MM.1S (cell line): ENCODE results near the gene TRIM7.
"Not testable (repeated sequence)": the region's sequence is repeated elsewhere in the genome, so short reads cannot be mapped to it uniquely, and the experiment has no call there.

Experiments
- DNase-seq: peaks from one replicate; pipeline ENCODE4 v3.0.0-alpha.2; 2015
- H2AFZ ChIP-seq: fragments of 300-600 bp; sonication (generic); 2 replicates; pipeline ENCODE4 v1.6.0; 2016; ENCODE audit warnings: antibody characterized with exemption, low read length
- H3F3A ChIP-seq: fragments of 300-600 bp; sonication (generic); 2 replicates; pipeline ENCODE4 v1.6.1; 2016; ENCODE audit warnings: mild to moderate bottlenecking, antibody characterized with exemption, low read length, moderate library complexity, mixed read lengths; ENCODE audit not compliant: insufficient read depth
- H3K27ac ChIP-seq: fragments of 300-600 bp; sonication (generic); 2 replicates; pipeline ENCODE4 v1.5.1; 2016; ENCODE audit warnings: mild to moderate bottlenecking, low read length
- H3K27me3 ChIP-seq: fragments of 300-600 bp; sonication (generic); replicated peaks from 2 replicates; pipeline ENCODE4 v1.6.0; 2016; ENCODE audit warnings: low read length; ENCODE audit not compliant: insufficient read depth
- H3K36me3 ChIP-seq: fragments of 300-600 bp; sonication (generic); replicated peaks from 2 replicates; pipeline ENCODE4 v1.6.1; 2016; ENCODE audit warnings: mild to moderate bottlenecking, low read length, mixed read lengths; ENCODE audit not compliant: insufficient read depth
- H3K4me1 ChIP-seq: fragments of 300-600 bp; sonication (generic); 2 replicates; pipeline ENCODE4 v1.6.1; 2016; ENCODE audit warnings: low read length, mixed read lengths
- H3K4me2 ChIP-seq: fragments of 300-600 bp; sonication (generic); 2 replicates; pipeline ENCODE4 v1.6.0; 2016; ENCODE audit warnings: low read depth, low read length
- H3K4me3 ChIP-seq: fragments of 300-600 bp; sonication (generic); 2 replicates; pipeline ENCODE4 v1.5.1; 2016; ENCODE audit warnings: low read length, mixed read lengths
- H3K79me2 ChIP-seq: fragments of 300-600 bp; sonication (generic); 2 replicates; pipeline ENCODE4 v1.6.1; 2016; ENCODE audit warnings: mixed run types, low read length, mixed read lengths
- H3K9ac ChIP-seq: fragments of 300-600 bp; sonication (generic); 2 replicates; pipeline ENCODE4 v1.6.1; 2016; ENCODE audit warnings: low read length, mixed read lengths
- H3K9me2 ChIP-seq: fragments of 300-600 bp; sonication (generic); replicated peaks from 2 replicates; pipeline ENCODE4 v1.6.1; 2016; ENCODE audit warnings: mild to moderate bottlenecking, low read length, mixed read lengths; ENCODE audit not compliant: insufficient read depth
- H3K9me3 ChIP-seq: fragments of 300-600 bp; sonication (generic); replicated peaks from 2 replicates; pipeline ENCODE4 v1.6.1; 2016; ENCODE audit warnings: mild to moderate bottlenecking, low read length, mixed read lengths; ENCODE audit not compliant: insufficient read depth
- H4K20me1 ChIP-seq: fragments of 300-600 bp; sonication (generic); 2 replicates; pipeline ENCODE4 v1.6.1; 2016; ENCODE audit warnings: mild to moderate bottlenecking, low read length, moderate library complexity, mixed read lengths; ENCODE audit not compliant: insufficient read depth
- CTCF ChIP-seq: fragments of 300-600 bp; sonication (generic); IDR thresholded peaks from 2 replicates; pipeline ENCODE4 v1.5.1; 2016; ENCODE audit warnings: antibody characterized with exemption, low read length, mixed read lengths
- EZH2 ChIP-seq: fragments of 300-600 bp; sonication (generic); optimal IDR thresholded peaks from 2 replicates; pipeline ENCODE3; 2017; ENCODE audit warnings: low read depth, mild to moderate bottlenecking, antibody characterized with exemption, low read length, mixed read lengths
- EZH2phosphoT487 ChIP-seq: fragments of 300-600 bp; sonication (generic); IDR thresholded peaks from 2 replicates; pipeline ENCODE4 v1.6.1; 2018; ENCODE audit warnings: antibody characterized with exemption, low read length

The TRIM7 gene

DNA sequence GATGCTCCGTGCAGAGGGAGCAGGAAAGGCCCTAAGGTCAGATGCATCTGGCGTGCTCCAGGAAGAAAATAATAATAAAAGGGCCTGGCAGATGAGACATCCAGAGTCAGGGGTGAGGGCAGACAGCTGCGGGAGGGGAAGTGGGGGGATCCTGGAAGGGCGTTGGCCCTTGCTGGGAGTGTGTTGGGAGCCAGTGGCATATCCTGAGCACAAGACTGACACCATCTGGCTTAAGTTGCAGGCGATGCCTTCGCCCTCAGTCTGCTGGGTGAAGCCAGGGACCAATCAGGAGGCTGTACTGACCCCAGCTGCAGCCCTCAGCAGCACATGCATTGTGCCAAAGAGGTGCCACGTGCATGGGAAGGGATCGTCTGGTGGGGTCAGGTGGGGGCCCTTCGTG lies 53.9 kb downstream of the TRIM7 start:
- Histone ChIP-seq H3K9ac (no peak overlapping the region), H3K9me2 (no peaks in the 10 kb centered on the region), H3K79me2 (no peaks in the 10 kb centered on the region), H4K20me1 (no peaks in the 10 kb centered on the region), H3K4me2 (no peak overlapping the region), H3K27me3 (peaks cover 17% of the 10 kb centered on the region; the same call in 1 of the 2 replicates), H2AFZ (no peak overlapping the region), H3K4me3 (no peak overlapping the region), H3K9me3 (no peaks in the 10 kb centered on the region), H3F3A (no peaks in the 10 kb centered on the region), H3K4me1 (no peaks in the 10 kb centered on the region), H3K36me3 (no peaks in the 10 kb centered on the region), H3K27ac (no peak overlapping the region)
- DNase-seq = no peak
- TF ChIP-seq CTCF = no peak

- Histone ChIP-seq H4K20me1 (no peaks in the 10 kb centered on the region), H3K9me2 (no peaks in the 10 kb centered on the region), H3K36me3 (no peaks in the 10 kb centered on the region), H2AFZ (no peak overlapping the region), H3K9ac (no peak overlapping the region), H3K27me3 (peaks cover 17% of the 10 kb centered on the region; the same call in 1 of the 2 replicates), H3K4me2 (no peak overlapping the region), H3K9me3 (no peaks in the 10 kb centered on the region), H3F3A (no peaks in the 10 kb centered on the region), H3K79me2 (no peaks in the 10 kb centered on the region), H3K27ac (no peak overlapping the region), H3K4me3 (no peak overlapping the region), H3K4me1 (no peaks in the 10 kb centered on the region)
- peak; percentile 36 for DNase-seq
- TF ChIP-seq EZH2 (no peak), CTCF (no peak), EZH2phosphoT487 (no peak)
Observed at GRCh38 chr5:181149806-181150733, 54.9 kb downstream of the TRIM7 start.

DNA sequence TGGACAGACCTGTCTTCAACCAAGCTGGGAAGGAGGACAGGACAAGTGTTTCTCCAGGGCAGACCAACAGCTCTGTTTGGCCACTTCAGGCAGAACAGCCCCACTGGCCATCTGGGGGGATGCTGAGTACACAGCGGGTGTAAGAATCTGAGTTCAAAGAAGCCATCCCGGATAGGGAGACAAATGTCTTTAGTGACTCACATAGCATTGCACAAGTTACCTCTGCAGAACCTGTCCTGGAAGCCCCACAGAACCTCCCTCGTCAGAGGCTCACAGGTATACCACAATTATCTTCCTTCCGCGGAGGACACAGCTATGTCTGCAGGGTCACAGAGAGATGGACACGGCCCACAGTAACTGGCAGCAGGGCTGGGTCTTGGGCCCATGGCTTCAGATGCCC lies 55.6 kb downstream of the TRIM7 start:
- Histone ChIP-seq H3K4me3 (no peak overlapping the region), H2AFZ (no peak overlapping the region), H3K36me3 (no peaks in the 10 kb centered on the region), H4K20me1 (no peaks in the 10 kb centered on the region), H3F3A (no peaks in the 10 kb centered on the region), H3K9me3 (no peaks in the 10 kb centered on the region), H3K4me2 (no peak overlapping the region), H3K27me3 (peaks cover 17% of the 10 kb centered on the region; the same call in 1 of the 2 replicates), H3K27ac (no peak overlapping the region), H3K9ac (no peak overlapping the region), H3K79me2 (no peaks in the 10 kb centered on the region), H3K9me2 (no peaks in the 10 kb centered on the region), H3K4me1 (no peaks in the 10 kb centered on the region)
- no peak for DNase-seq
- TF ChIP-seq CTCF (no peak), EZH2 (no peak), EZH2phosphoT487 (no peak)

DNA sequence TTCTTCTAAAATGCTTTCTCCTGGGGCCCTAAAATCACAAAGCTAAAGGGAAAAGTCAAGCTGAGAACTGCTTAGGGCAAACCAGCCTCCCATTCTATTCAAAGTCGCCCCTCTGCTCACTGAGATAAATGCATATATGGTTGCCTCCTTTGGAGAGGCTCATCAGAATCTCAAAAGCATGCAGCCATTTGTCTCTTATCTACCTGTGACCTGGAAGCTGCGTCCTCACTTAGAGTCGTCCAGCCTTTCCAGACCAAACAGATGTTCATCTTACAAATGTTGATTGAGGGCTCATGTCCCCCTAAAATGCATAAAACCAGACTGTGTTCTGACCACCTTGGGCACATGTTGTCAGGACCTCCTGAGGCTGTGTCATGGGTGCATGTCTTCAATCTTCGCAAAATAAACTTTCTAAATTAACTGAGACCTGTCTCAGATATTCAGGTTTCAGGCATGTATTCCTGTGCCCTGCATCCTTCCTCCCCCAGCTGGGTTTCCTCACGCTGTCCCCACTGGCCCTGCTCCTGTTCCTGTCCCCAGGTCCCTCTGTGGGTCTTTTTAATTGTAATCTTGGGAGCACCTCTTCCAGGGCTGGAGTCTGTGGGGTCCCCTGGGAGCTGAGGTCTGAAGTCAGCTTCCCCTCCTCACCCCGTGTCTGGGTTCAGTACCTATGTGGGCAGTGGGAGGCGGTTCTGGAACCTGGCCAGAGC lies 57.9 kb downstream of the TRIM7 start, which contains the start of gene OR2V2:
TSS of gene OR2V2 (plus strand) at position 660 of the 710 bp plus-strand sequence. CDS start 7,357 bp downstream, outside the sequence.
- H3K9me2 ChIP-seq, H3K9ac ChIP-seq, H3K4me3 ChIP-seq, H3K4me1 ChIP-seq, H3F3A ChIP-seq, DNase-seq, H3K4me2 ChIP-seq, H3K36me3 ChIP-seq, H2AFZ ChIP-seq, H4K20me1 ChIP-seq, H3K27ac ChIP-seq, H3K9me3 ChIP-seq, H3K79me2 ChIP-seq: not testable (repeated sequence)
- H3K27me3 ChIP-seq = peaks cover 17% of the 10 kb centered on the region; the same call in 1 of the 2 replicates
